Panc1 (cell line): ENCODE measurements around the gene MYPN. TPM values are rescaled to one million over a fixed set of nuclear protein-coding genes. Genes with fewer than 3 reads are reported as not detected.

Source experiments
- ATAC-seq: fragments of 200-7000 bp; cut with Tn5 transposase; 2 replicates; pipeline ENCODE4 v1.9.1; 2020; ENCODE audit warnings: mild to moderate bottlenecking, moderate library complexity
- BruUV-seq: library from RNA; stranded (reverse); fragments of 400-500 nt; replicated peaks from 2 replicates; lab custom pipeline; 2021; lab: Mats Ljungman, UMichigan
- CTCF ChIA-PET: fragments of 300-600 bp; sonication (Branson Sonifier 250); formaldehyde crosslinking; loops from one replicate; lab custom pipeline; 2022; ENCODE audit warnings: antibody characterized with exemption; lab: Charles Lee
- POLR2A ChIA-PET: fragments of 300-600 bp; sonication (Branson Sonifier 250); formaldehyde crosslinking; loops from one replicate; lab custom pipeline; 2022; ENCODE audit warnings: antibody characterized with exemption; lab: Charles Lee
- DNase-seq: peaks from one replicate; pipeline ENCODE4 v3.0.0-alpha.2; 2010; ENCODE audit warnings: low read depth, low spot score
- H3K27ac ChIP-seq: 2 replicates; pipeline ENCODE4 v1.5.1; 2011; ENCODE audit warnings: mild to moderate bottlenecking, low read length, inconsistent platforms
- H3K27me3 ChIP-seq: fragments of 200-500 bp; sonication (Bioruptor generic); 2 replicates; pipeline ENCODE4 v1.6.0; 2014; ENCODE audit warnings: low read length, inconsistent platforms; ENCODE audit not compliant: control insufficient read depth, insufficient read depth
- H3K36me3 ChIP-seq: fragments of 200-500 bp; sonication (Bioruptor generic); 2 replicates; pipeline ENCODE4 v1.5.1; 2014; ENCODE audit warnings: inconsistent platforms, mild to moderate bottlenecking, low read length, moderate library complexity; ENCODE audit not compliant: control insufficient read depth, insufficient read depth
- H3K4me1 ChIP-seq: 2 replicates; pipeline ENCODE4 v1.5.1; 2011; ENCODE audit warnings: inconsistent platforms, mild to moderate bottlenecking, low read length, moderate library complexity; ENCODE audit not compliant: control insufficient read depth, insufficient read depth
- H3K4me3 ChIP-seq, 2 experiments: 2 replicates each; pipeline ENCODE4 v1.5.1; 2011 to 2012; ENCODE audit warnings: low read depth in 2 of 2, low read length in 2 of 2, mild to moderate bottlenecking in 2 of 2, inconsistent platforms in 1 of 2, moderate library complexity in 1 of 2
- H3K9me3 ChIP-seq: fragments of 200-500 bp; sonication (Bioruptor generic); 2 replicates; pipeline ENCODE4 v1.5.1; 2014; ENCODE audit warnings: low read depth, mild to moderate bottlenecking, inconsistent platforms, low read length, moderate library complexity; ENCODE audit not compliant: control insufficient read depth, insufficient read depth
- POLR2AphosphoS5 ChIP-seq: IDR thresholded peaks from 2 replicates; pipeline ENCODE4 v1.6.1; 2012; ENCODE audit warnings: mild to moderate bottlenecking, low read depth, low read length, moderate library complexity
- SIN3A ChIP-seq: IDR thresholded peaks from 2 replicates; pipeline ENCODE4 v1.6.1; 2012; ENCODE audit warnings: low read depth, mild to moderate bottlenecking, low read length, moderate library complexity, borderline replicate concordance; ENCODE audit not compliant: insufficient read depth
- TCF7L2 ChIP-seq: IDR thresholded peaks from 2 replicates; pipeline ENCODE4 v1.6.1; 2011; ENCODE audit warnings: mild to moderate bottlenecking, low read depth, low read length, inconsistent platforms
- in situ Hi-C: cut with HindIII; loops from 2 replicates; pipeline ENCODE4 v1.10.0; 2016; ENCODE audit warnings: low sequenced_read_pairs, low pct_unique_long_range_greater_than_20kb
- intact Hi-C: fragments of 100-400 bp; cut with micrococcal nuclease; formaldehyde crosslinking; loops from one replicate; pipeline ENCODE4 v1.10.0; 2022; ENCODE audit not compliant: unreplicated experiment
- total RNA-seq: library from RNA; stranded (reverse); gene quantifications from one replicate; pipeline ENCODE4 v1.2.1, GENCODE V29; 2021; ENCODE audit not compliant: unreplicated experiment
- TF ChIP-seq, protein P1 (sequence below), 2 experiments: IDR thresholded peaks; 2 replicates each; pipeline ENCODE4 v1.6.1; 2011 to 2012; ENCODE audit warnings: low read depth in 2 of 2, control low read depth in 1 of 2, low read length in 1 of 2, mild to moderate bottlenecking in 1 of 2, moderate library complexity in 1 of 2; ENCODE audit not compliant: insufficient read depth in 1 of 2
- TF ChIP-seq, protein P2 (sequence below): fragments of 450-650 bp; IDR thresholded peaks from 2 replicates; pipeline ENCODE4 v1.5.1; 2017; ENCODE audit warnings: mild to moderate bottlenecking

The MYPN gene
- total RNA-seq, 1 experiment from 2014 or later, result 39.1 TPM

DNA sequence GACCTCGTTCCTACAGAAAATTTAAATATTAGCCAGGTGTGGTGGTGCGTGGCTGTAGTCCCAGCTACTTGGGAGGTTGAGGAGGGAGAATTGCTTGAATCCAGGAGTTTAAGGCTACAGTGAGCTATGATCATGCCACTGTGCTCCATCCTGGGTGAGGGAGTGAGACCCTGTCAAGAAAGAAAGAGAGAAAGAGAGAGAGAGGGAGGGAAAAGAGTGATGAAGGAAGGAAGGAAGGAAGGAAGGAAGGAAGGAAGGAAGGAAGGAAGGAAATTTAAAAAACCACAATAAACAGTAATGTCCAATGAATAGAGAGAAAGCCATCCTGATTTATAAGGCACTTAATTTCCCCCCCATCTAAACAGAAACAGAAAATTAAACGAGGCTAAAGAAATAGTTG is 9.4 kb downstream of the MYPN start:
- no TSS peak for BruUV-seq
- H3K27ac ChIP-seq, result peak overlapping the region; percentile 74
- no peaks in the 10 kb centered on the region for H3K27me3 ChIP-seq
- no peaks in the 10 kb centered on the region; the same call in 1 of the 2 replicates for H3K36me3 ChIP-seq
- in situ Hi-C loops, result no loop called here
- CTCF ChIA-PET, result no interaction called here
- H3K4me1 ChIP-seq, result peaks cover 25% of the 10 kb centered on the region
- no peak overlapping the region for H3K4me3 ChIP-seq
- TF ChIP-seq SIN3A (no peak), TCF7L2 (no peak), POLR2AphosphoS5 (0 out of 2 replicates have a peak, but pooled peaks have one; percentile 25)
- TF ChIP-seq, protein P1, sequence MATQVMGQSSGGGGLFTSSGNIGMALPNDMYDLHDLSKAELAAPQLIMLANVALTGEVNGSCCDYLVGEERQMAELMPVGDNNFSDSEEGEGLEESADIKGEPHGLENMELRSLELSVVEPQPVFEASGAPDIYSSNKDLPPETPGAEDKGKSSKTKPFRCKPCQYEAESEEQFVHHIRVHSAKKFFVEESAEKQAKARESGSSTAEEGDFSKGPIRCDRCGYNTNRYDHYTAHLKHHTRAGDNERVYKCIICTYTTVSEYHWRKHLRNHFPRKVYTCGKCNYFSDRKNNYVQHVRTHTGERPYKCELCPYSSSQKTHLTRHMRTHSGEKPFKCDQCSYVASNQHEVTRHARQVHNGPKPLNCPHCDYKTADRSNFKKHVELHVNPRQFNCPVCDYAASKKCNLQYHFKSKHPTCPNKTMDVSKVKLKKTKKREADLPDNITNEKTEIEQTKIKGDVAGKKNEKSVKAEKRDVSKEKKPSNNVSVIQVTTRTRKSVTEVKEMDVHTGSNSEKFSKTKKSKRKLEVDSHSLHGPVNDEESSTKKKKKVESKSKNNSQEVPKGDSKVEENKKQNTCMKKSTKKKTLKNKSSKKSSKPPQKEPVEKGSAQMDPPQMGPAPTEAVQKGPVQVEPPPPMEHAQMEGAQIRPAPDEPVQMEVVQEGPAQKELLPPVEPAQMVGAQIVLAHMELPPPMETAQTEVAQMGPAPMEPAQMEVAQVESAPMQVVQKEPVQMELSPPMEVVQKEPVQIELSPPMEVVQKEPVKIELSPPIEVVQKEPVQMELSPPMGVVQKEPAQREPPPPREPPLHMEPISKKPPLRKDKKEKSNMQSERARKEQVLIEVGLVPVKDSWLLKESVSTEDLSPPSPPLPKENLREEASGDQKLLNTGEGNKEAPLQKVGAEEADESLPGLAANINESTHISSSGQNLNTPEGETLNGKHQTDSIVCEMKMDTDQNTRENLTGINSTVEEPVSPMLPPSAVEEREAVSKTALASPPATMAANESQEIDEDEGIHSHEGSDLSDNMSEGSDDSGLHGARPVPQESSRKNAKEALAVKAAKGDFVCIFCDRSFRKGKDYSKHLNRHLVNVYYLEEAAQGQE (IDR thresholded peaks at IDR 0.05; ENCODE audit: insufficient read depth in 1 of 2, low read depth in 2 of 2, low read length in 1 of 2), result no peak
- TF ChIP-seq, protein P2, sequence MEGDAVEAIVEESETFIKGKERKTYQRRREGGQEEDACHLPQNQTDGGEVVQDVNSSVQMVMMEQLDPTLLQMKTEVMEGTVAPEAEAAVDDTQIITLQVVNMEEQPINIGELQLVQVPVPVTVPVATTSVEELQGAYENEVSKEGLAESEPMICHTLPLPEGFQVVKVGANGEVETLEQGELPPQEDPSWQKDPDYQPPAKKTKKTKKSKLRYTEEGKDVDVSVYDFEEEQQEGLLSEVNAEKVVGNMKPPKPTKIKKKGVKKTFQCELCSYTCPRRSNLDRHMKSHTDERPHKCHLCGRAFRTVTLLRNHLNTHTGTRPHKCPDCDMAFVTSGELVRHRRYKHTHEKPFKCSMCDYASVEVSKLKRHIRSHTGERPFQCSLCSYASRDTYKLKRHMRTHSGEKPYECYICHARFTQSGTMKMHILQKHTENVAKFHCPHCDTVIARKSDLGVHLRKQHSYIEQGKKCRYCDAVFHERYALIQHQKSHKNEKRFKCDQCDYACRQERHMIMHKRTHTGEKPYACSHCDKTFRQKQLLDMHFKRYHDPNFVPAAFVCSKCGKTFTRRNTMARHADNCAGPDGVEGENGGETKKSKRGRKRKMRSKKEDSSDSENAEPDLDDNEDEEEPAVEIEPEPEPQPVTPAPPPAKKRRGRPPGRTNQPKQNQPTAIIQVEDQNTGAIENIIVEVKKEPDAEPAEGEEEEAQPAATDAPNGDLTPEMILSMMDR, result no peak
- peak; percentile 33; the same call in 1 of the 2 replicates for ATAC-seq
- DNase-seq, result no peak
- no peaks in the 10 kb centered on the region for H3K9me3 ChIP-seq
- POLR2A ChIA-PET, result interaction anchor here (0.5 kb wide), 1 partner anchor 36 kb away, joined by 3 read pairs; no protein-coding TSS in a partner anchor
- intact Hi-C loops, result no loop called here

DNA sequence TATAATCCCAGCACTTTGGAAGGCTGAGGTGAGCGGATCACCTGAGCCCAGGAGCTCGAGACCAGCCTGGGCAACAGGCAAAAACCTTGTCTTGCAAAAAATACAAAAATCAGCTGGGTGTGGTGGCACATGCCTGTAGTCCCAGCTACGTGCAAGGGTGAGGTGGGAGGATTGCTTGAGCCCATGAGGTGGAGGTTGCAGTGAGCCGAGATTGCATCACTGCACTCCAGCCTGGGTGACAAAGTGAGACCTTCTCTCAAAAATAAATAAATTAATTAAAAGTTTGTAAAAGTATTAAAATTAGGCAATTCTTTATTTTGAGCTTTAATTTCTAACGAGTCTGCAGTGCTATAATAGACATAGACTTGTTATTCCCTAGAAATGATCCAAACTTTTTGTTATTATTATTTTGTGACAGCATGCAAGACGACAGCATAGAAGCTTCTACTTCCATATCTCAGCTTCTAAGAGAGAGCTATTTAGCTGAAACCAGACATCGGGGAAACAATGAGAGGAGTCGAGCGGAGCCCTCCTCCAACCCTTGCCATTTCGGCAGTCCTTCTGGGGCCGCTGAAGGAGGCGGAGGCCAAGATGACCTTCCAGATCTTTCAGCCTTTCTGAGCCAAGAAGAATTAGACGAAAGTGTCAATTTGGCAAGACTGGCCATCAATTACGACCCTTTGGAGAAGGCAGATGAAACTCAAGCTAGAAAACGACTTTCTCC is 11.9 kb downstream of the MYPN start:
- Histone ChIP-seq H3K27ac (peak overlapping the region; percentile 79), H3K9me3 (no peaks in the 10 kb centered on the region), H3K36me3 (peaks cover 2% of the 10 kb centered on the region; the same call in 1 of the 2 replicates), H3K4me1 (peaks cover 39% of the 10 kb centered on the region), H3K4me3 (no peak overlapping the region), H3K27me3 (no peaks in the 10 kb centered on the region)
- no peak for DNase-seq
- in situ Hi-C loops (no loop called here), intact Hi-C loops (no loop called here)
- TF ChIP-seq SIN3A, result no peak
- no peak for TF ChIP-seq POLR2AphosphoS5
- TF ChIP-seq, protein P2, result no peak
- TF ChIP-seq TCF7L2, result no peak
- TF ChIP-seq, protein P1 (IDR thresholded peaks at IDR 0.05; ENCODE audit: insufficient read depth in 1 of 2, low read depth in 2 of 2, low read length in 1 of 2), result no peak
- no peak for ATAC-seq
- ChIA-PET POLR2A (interaction anchor here (0.5 to 0.7 kb wide), 4 partner anchors 9 to 30 kb away, joined by 3 to 7 read pairs (median 4); no protein-coding TSS in a partner anchor), CTCF (interaction anchor here (0.5 to 0.6 kb wide), 3 partner anchors 26 to 91 kb away, joined by 3 to 6 read pairs (median 4); no protein-coding TSS in a partner anchor)
- no TSS peak for BruUV-seq
